Natural killer cell (primary cell): Measurements from ENCODE around the gene SLC16A10. TPM values are rescaled to one million over a fixed set of nuclear protein-coding genes. Genes with fewer than 3 reads are reported as not detected.

Experiments used
- ATAC-seq, 3 donors: fragments of 150-1000 bp in 2 of 3; fragments of 200-7000 bp in 1 of 3; cut with Tn5 transposase; 1 replicate in 1 of 3; 2 replicates in 2 of 3; pipeline ENCODE4 v1.10.0; 2021; ENCODE audit warnings: mild to moderate bottlenecking in 2 of 3, moderate library complexity in 2 of 3
- DNase-seq, 2 donors: peaks; one replicate each; pipeline versions ENCODE4 v3.0.0 to v3.0.0-alpha.2; 2013 to 2021; ENCODE audit warnings: mixed read lengths in 1 of 2
- H3K27ac ChIP-seq: one replicate; pipeline ENCODE4 v1.5.1; 2013; ENCODE audit warnings: mild to moderate bottlenecking, low read length
- H3K27me3 ChIP-seq: one replicate; pipeline ENCODE4 v1.6.1; 2013; ENCODE audit warnings: low read length; ENCODE audit not compliant: control insufficient read depth, insufficient read depth
- H3K36me3 ChIP-seq: one replicate; pipeline ENCODE4 v1.6.1; 2013; ENCODE audit warnings: low read length; ENCODE audit not compliant: control insufficient read depth, insufficient read depth
- H3K4me1 ChIP-seq: one replicate; pipeline ENCODE4 v1.6.1; 2013; ENCODE audit warnings: low read length; ENCODE audit not compliant: control insufficient read depth, insufficient read depth
- H3K4me3 ChIP-seq: one replicate; pipeline ENCODE4 v1.5.1; 2013; ENCODE audit warnings: low read length
- H3K9me3 ChIP-seq: one replicate; pipeline ENCODE4 v1.6.1; 2013; ENCODE audit warnings: low read length; ENCODE audit not compliant: control insufficient read depth, insufficient read depth
- H3K27ac Mint-ChIP-seq, 2 donors: one replicate each; pipeline ENCODE4 v1.8.0; 2022; ENCODE audit warnings: mild to moderate bottlenecking in 2 of 2, mixed read lengths in 2 of 2, moderate library complexity in 1 of 2
- H3K27me3 Mint-ChIP-seq, 2 donors: one replicate each; pipeline ENCODE4 v1.8.0; 2022; ENCODE audit warnings: low read depth in 2 of 2, mixed read lengths in 2 of 2
- H3K36me3 Mint-ChIP-seq: one replicate; pipeline ENCODE4 v1.8.0; 2022; ENCODE audit warnings: mixed read lengths
- H3K4me1 Mint-ChIP-seq, 2 donors: one replicate each; pipeline ENCODE4 v1.8.0; 2022; ENCODE audit warnings: mixed read lengths in 2 of 2
- H3K4me3 Mint-ChIP-seq: one replicate; pipeline ENCODE4 v1.8.0; 2022; ENCODE audit warnings: mild to moderate bottlenecking, moderate library complexity, mixed read lengths
- H3K9me3 Mint-ChIP-seq, 2 donors: one replicate each; pipeline ENCODE4 v1.8.0; 2022; ENCODE audit warnings: mixed read lengths in 2 of 2
- WGBS: methylation state at CpG from one replicate; pipeline ENCODE4 v1.1.7; 2013; ENCODE audit warnings: missing lambda C conversion rate; ENCODE audit not compliant: insufficient coverage; 5-methylcytosine and 5-hydroxymethylcytosine counted together
- intact Hi-C: fragments of 100-400 bp; cut with micrococcal nuclease; formaldehyde crosslinking; loops from one replicate; pipeline ENCODE4 v1.14.2; 2022
- total RNA-seq, 4 donors: library from RNA; stranded (reverse); fragments of 120-200 nt in 1 of 4; gene quantifications; one replicate each; pipeline versions ENCODE4 v1.2.3 to v1.2.4, GENCODE V29; 2013 to 2022
- TF ChIP-seq, protein P1 (sequence below): fragments of 200-600 bp; IDR thresholded peaks from one replicate; pipeline ENCODE4 v1.8.0; 2022; ENCODE audit warnings: antibody characterized with exemption

The SLC16A10 gene
- total RNA-seq, 3 donors from 2014 or later (not counting 1 experiment from before 2014, with no cell fraction given) = 0.05 to 0.53 (median 0.18) TPM

DNA sequence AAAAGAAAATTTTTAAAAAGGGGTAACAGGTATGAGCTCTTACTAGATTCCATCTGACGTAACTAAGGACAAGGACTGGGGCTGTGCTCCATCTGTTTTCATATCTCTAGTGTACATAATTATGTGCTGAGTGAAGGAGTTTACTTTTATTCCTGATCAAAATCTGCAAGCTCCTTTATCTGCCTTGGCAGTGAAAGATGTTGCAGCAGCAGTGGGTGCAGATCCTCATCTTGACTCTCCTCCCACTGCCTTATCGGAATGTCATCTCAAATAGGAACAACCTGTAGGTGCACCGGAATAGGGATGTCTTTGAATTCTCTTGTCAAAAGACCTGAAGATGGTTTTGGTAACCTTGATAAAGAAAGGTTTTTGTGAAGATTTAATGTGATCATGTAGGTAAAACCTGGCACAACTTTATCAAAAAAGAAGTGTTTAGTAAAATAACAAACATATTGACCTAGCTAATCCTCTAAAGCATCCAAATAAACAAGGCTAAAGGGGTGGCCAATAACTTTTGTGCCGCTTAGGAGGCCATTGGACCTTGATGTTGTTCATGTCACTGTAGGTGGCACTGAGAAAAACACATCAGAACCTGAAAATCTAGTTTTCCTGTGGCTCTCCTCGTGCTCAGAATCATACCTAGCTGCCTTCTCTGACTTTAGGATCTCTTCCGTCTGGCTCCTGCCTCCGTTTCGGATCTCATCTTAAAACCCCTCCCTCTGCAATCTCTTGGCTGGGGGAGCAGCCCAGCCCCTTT, 19.0 kb upstream of the SLC16A10 start:
- H3K9me3 Mint-ChIP-seq = no peaks in the 10 kb centered on the region
- TF ChIP-seq, protein P1, sequence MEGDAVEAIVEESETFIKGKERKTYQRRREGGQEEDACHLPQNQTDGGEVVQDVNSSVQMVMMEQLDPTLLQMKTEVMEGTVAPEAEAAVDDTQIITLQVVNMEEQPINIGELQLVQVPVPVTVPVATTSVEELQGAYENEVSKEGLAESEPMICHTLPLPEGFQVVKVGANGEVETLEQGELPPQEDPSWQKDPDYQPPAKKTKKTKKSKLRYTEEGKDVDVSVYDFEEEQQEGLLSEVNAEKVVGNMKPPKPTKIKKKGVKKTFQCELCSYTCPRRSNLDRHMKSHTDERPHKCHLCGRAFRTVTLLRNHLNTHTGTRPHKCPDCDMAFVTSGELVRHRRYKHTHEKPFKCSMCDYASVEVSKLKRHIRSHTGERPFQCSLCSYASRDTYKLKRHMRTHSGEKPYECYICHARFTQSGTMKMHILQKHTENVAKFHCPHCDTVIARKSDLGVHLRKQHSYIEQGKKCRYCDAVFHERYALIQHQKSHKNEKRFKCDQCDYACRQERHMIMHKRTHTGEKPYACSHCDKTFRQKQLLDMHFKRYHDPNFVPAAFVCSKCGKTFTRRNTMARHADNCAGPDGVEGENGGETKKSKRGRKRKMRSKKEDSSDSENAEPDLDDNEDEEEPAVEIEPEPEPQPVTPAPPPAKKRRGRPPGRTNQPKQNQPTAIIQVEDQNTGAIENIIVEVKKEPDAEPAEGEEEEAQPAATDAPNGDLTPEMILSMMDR = no peak
- no peaks in the 10 kb centered on the region for H3K36me3 Mint-ChIP-seq
- H3K36me3 ChIP-seq = no peaks in the 10 kb centered on the region
- no peaks in the 10 kb centered on the region for H3K27me3 ChIP-seq
- WGBS = 88% methylated on average over 8 of the region's 8 CpGs
- H3K27me3 Mint-ChIP-seq = peaks cover 18 to 23% of the 10 kb centered on the region in 2 donors
- H3K4me3 ChIP-seq = no peak overlapping the region
- no peak overlapping the region for H3K4me3 Mint-ChIP-seq
- no peaks in the 10 kb centered on the region for H3K4me1 ChIP-seq
- ATAC-seq (no peak), DNase-seq (no peak)
- H3K27ac Mint-ChIP-seq = no peak overlapping the region
- H3K9me3 ChIP-seq = no peaks in the 10 kb centered on the region
- H3K4me1 Mint-ChIP-seq = no peaks in the 10 kb centered on the region
- H3K27ac ChIP-seq = no peak overlapping the region
- intact Hi-C loops = no loop called here

DNA sequence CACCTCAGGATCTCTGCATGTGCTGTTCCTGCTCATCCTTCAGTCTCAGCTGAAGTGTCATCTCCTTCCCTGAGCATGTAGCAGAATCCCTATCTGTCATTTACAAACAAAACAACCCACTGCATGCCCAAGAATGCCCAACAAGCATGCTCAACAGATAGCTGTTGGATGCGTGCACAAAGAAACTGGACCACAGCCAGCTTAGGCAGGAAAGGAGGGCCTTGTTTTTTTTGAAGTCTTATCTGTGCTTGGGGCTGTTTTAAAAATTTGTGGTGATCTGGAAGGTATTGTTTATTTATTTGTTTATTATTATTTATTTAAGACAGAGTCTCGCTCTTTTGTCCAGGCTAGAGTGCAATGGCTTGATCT, 18.5 kb upstream of the SLC16A10 start:
- Histone ChIP-seq H3K27me3 (no peaks in the 10 kb centered on the region), H3K4me1 (no peaks in the 10 kb centered on the region), H3K4me3 (no peak overlapping the region), H3K9me3 (no peaks in the 10 kb centered on the region), H3K27ac (no peak overlapping the region), H3K36me3 (no peaks in the 10 kb centered on the region)
- DNase-seq (no peak), ATAC-seq (no peak)
- no peaks in the 10 kb centered on the region for H3K4me1 Mint-ChIP-seq
- H3K27ac Mint-ChIP-seq = no peak overlapping the region
- H3K9me3 Mint-ChIP-seq = no peaks in the 10 kb centered on the region
- no peak overlapping the region for H3K4me3 Mint-ChIP-seq
- intact Hi-C loops = no loop called here
- TF ChIP-seq, protein P1 = no peak
- 80% methylated on average over 2 of the region's 2 CpGs for WGBS
- peaks cover 14 to 23% of the 10 kb centered on the region in 2 donors for H3K27me3 Mint-ChIP-seq
- no peaks in the 10 kb centered on the region for H3K36me3 Mint-ChIP-seq

DNA sequence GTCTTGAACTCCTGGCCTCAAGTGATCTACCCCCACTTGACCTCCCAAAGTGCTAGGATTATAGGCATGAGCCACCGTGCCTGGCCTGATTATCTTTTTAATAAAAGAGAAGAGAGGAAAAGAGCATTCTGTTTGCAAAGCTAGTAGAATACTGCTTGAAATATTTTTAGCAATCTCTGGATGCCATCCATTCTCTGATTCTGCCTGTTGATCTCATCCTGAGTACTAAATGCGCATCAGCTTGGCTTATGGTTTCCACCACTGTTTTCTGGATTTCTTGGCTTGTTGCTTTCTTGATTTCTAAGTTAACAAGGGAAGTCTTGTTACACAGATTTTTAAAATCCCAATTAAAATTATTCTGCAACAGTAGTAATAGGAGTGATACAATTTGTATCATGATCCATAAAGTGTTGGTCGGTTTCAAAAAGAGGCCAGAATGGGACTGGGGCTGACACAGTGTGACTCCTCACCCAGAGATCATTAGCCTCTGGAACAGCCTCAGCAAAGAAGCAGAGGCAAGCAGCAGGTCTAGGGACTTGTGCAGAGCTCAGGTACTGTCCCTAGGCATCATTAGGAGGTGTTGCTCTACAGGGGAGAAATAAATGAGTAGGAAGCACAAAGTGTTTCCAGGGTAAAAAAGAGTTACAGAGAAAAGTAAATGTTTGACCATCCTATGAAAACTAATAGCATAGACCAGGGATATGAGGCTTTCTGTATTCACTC, 17.8 kb upstream of the SLC16A10 start:
- peaks cover 19 to 23% of the 10 kb centered on the region in 2 donors for H3K27me3 Mint-ChIP-seq

More for the DNA sequence above, 17.8 kb upstream of the SLC16A10 start:
- DNase-seq = no peak
- Histone ChIP-seq H3K4me1 (no peaks in the 10 kb centered on the region), H3K9me3 (no peaks in the 10 kb centered on the region), H3K4me3 (no peak overlapping the region), H3K27ac (no peak overlapping the region), H3K36me3 (no peaks in the 10 kb centered on the region), H3K27me3 (no peaks in the 10 kb centered on the region)
- Mint-ChIP-seq H3K27ac (no peak overlapping the region), H3K36me3 (no peaks in the 10 kb centered on the region), H3K9me3 (no peaks in the 10 kb centered on the region), H3K4me3 (no peak overlapping the region), H3K4me1 (no peaks in the 10 kb centered on the region)
- intact Hi-C loops = no loop called here
- WGBS = 96% methylated on average over 3 of the region's 3 CpGs
- ATAC-seq = no peak
- TF ChIP-seq, protein P1 = no peak
